Inflammatory macrophage treated with lipopolysaccharide for 1 hour (primary cell): Measurements from ENCODE around the gene GHR.
"Not testable (repeated sequence)": the region's sequence is repeated elsewhere in the genome, so short reads cannot be mapped to it uniquely, and the experiment has no call there.

Experiments used
- DNase-seq, 2 donors: peaks; one replicate each; pipeline ENCODE4 v3.0.0-alpha.2; 2020 to 2022

Gene GHR

DNA sequence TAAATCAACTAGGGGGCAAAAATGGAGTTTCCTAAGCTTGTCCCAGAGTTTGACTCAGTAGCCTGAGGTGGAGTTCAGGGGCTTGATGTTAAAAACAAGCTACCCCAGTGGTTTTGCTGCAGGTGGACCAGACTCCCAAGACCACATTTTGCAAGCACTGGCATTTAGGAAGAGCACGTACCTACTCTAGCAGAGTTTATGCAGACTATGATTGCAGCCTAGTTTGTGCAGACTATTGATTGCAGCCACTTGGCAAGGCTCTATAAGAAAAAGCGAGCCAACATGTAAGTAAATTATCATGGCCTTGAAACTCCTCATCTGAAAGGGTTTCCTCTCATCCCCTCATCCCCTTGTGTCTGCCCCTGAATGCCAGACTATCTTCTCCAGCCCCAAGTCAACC, 231.4 kb downstream of the GHR start:
- no peak for DNase-seq

DNA sequence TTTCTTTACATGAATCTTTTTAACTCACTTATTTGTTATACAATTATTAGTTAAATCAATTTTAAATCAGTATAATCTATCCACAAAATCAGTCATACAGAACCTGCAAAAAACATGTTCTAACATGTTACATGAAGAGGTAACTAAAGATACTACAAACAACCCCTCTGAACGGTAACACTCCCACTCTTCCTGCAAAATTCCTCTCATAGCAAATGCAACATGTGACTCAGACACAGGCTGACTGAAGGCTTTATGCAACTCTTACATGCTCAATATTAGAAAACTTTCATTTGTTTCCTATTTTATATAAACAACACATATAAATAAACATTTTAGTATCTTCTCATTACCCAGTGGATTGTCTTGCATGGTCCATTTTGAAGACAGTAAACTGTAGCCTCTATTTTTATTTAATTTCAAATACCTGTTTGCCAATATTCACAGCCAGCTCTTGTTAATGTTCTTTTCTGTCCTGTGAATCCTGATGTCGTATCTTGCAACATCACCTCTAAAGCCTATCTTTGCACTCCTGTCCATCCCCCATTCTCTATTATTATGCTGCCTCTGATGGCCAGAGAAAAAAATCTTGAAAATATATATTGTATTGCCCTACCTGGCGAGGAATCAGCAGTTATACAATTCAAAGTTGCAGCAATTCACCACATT, 232.9 kb downstream of the GHR start:
- DNase-seq: peak in 1 of 2 donors; percentile 15

GRCh38 chr5:42656651-42657015, 233.4 kb downstream of the GHR start:
- peak in 1 of 2 donors; percentile 9 for DNase-seq

- not testable (repeated sequence) for DNase-seq
Measured at GRCh38 chr5:42659869-42660268, 236.6 kb downstream of the GHR start.

DNA sequence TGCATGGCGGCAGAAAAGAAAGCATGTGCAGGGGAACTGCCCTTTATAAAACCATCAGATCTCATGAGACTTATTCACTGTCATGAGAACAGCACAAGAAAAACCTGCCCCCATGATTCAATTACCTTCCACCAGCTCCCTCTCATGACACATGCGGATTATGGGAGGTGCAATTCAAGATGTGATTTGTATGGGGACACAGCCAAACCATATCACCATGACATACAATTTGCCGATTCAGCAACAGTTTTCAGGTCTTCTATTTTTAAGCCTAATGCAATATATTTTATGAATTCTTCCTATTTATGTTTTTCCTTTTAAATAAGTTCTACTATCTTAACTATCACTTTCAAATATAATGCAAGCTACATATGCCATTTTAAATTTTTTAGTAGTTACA, 242.6 kb downstream of the GHR start:
- no peak for DNase-seq

DNA sequence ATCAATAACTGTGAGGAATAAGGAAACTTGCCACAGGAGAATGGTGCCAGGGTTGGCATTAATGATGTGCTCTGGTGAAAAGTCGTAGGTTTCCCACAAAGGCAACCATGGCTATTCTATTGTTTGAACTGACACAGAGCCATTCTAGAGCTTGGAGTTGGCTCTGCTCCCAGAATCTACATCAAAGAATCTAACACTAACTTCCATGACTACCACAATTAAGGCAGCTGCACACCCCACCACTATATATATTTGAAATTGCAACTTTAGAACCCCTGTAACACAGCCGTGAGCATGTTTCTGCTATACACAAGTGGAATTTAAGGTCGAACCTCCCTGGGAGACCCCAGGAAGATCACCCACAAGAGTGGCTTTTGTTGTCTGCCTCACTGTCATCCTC, 243.6 kb downstream of the GHR start:
- no peak for DNase-seq

DNA sequence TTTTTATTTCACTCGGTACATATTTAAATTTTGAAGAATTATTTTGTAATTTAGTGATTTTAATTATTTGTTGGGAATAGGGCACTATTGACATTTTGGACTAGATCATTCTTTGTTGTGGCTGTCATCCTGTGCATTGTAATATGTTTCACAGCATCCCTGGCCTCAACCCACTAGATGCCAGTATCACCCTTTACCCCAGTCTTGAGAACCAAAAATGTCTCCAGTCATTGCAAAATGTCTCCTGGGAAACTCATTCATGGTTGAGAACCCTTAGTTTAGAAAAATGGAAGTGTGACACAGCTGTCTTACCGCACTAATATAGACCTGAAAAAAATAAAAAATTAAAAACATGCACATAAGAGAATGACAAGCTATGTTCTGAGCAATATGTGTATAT, 245.0 kb downstream of the GHR start:
- no peak for DNase-seq

DNA sequence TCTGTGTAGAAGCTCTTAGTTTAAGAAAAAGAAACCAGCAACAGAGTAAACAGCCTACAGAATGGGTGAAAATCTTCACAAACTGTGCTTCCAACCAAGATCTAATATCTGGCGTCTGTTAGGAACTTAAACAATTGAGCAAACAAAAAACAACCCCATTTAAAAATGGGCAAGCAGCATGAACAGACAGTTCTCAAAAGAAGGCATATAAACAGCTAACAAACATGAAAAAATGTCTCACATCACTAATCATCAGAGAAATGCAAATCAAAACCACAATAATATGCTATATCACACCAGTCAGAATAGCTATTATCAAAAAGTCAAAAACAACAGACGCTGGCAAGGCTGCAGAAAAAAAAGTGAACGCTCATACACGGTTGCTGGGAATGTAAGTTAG, 249.7 kb downstream of the GHR start:
- no peak for DNase-seq

- no peak for DNase-seq
Measured at GRCh38 chr5:42675602-42676001, 252.4 kb downstream of the GHR start.

DNA sequence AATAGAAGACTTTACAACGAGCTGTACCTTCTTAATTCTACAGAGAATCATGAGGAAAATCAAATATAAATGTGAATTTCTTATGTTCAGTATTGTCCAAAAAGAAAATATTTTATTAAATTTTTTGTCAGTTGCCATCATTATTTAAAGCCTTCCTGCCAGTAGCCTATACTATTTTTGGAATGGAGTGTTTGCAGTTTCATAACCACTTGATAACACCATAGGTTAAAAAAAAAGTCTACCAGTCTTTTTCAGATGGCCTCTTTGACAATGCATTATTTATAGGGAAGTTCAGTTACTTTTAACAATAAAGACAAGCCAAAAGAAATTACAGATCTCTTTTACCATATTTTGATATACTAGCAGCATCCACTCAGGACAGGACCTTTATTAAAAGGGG, 253.1 kb downstream of the GHR start:
- DNase-seq: no peak

GRCh38 chr5:42677156-42677842, 254.1 kb downstream of the GHR start:
- no peak for DNase-seq

DNA sequence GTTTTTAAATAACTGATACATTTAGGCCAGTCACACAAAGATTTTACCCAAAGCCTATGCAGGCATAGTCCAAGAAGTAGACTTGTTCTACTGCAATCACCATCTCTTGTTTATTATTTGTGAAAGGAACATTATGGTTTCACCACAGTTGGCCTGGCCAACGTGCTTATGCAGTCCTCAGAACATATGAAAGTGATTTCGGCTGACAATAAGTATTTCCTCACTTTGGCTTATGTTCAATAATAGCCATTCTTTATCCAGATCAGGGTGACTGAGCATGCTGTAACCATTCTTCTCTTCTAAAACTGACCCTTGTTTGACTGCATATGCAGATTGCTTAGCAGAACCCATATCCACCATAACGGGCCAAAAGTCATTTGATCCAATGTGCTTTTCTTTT, 256.8 kb downstream of the GHR start:
- DNase-seq: no peak

- DNase-seq: not testable (repeated sequence)
Measured at GRCh38 chr5:42685078-42685477, 261.8 kb downstream of the GHR start.

- DNase-seq: no peak
Measured at GRCh38 chr5:42689391-42689790, 266.2 kb downstream of the GHR start.

DNA sequence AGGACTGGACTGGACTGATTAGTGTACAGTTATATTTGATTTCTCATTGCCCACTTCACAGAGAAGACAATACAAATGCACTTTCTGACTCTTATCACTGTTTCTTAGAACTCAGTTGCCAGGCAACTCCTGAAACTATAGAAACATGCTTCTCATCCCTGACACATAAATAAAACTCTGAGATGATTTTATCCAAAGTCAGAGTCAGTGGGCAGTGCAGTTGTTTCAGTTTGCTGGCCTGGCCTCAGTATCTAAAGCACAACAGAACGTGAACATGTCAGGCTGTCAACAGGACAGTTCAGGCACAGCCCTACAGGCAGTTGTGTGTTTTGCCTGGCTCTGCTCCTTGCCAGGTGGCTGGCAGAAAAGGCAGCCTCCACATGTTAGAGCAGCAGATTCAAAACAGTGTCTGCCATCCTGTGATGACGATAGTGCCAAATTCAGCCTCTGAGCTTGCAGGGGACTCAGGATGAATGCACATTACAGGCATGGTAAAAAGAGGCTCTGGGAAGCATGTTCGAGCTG, 268.2 kb downstream of the GHR start:
- DNase-seq: no peak

GRCh38 chr5:42701351-42702059, 278.3 kb downstream of the GHR start:
- DNase-seq: no peak

DNA sequence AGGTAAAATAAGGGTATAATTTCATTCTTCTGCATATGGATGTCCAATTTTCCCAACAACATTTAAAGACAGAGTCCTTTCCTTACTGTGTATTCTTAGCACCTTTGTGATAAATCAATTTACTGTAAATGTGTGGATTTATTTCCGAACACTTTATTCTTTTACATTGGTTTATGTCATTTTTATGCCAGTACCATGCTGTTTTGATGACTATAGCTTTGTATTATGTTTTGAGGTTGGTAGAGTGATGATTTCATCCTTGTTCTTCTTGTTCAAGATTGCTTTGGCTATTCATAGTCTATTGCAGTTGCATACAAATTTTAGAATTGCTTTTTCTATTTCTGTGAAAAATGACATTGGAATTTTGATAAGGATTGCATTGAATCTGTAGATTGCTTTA, 280.0 kb downstream of the GHR start:
- DNase-seq: no peak

GRCh38 chr5:42715785-42716184, 292.5 kb downstream of the GHR start:
- no peak for DNase-seq

- DNase-seq: no peak
Measured at GRCh38 chr5:42718591-42718990, 295.4 kb downstream of the GHR start.

DNA sequence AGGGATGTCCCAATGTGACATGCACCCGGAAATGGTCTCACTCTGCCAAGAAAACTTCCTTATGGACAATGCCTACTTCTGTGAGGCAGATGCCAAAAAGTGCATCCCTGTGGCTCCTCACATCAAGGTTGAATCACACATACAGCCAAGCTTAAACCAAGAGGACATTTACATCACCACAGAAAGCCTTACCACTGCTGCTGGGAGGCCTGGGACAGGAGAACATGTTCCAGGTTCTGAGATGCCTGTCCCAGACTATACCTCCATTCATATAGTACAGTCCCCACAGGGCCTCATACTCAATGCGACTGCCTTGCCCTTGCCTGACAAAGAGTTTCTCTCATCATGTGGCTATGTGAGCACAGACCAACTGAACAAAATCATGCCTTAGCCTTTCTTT, 295.8 kb downstream of the GHR start:
- no peak for DNase-seq

- DNase-seq: no peak
Measured at GRCh38 chr5:42720251-42720650, 297.0 kb downstream of the GHR start.

DNA sequence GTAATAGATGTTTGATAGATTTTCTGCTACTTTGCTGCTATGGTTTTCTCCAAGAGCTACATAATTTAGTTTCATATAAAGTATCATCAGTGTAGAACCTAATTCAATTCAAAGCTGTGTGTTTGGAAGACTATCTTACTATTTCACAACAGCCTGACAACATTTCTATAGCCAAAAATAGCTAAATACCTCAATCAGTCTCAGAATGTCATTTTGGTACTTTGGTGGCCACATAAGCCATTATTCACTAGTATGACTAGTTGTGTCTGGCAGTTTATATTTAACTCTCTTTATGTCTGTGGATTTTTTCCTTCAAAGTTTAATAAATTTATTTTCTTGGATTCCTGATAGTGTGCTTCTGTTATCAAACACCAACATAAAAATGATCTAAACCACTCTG, 298.2 kb downstream of the GHR start:
- DNase-seq: no peak

GRCh38 chr5:42734531-42735058, 311.4 kb downstream of the GHR start:
- not testable (repeated sequence) for DNase-seq

DNA sequence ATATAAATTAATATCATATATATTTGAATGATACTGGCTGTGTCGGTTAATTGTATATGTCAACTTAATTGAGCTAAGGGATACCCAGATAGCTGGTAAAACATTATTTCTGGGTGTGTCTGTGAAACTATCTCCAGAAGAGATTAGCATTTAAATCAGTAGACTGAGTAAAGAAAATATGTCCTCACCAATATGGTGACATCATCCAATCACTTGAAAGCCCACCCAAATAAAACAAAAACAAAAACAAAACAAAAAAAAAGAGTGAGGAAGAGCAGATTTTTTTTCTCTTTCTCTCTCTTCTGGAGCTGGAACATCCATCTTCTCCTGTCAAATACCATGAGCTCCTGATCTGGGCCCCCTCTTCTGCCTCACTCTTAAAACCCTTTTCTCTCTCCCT, 317.7 kb downstream of the GHR start:
- no peak for DNase-seq
